Suprapubic skin (tissue), 4 donors: ENCODE measurements around the gene C18orf32. TPM values are rescaled to one million over a fixed set of nuclear protein-coding genes. Genes with fewer than 3 reads are reported as not detected.

Source experiments
- DNase-seq, 2 donors: peaks; one replicate each; pipeline ENCODE4 v3.0.0-alpha.2; 2019; ENCODE audit warnings: low spot score in 2 of 2
- H3K27ac ChIP-seq: fragments of 200-600 bp; sonication (generic); one replicate; pipeline ENCODE4 v1.5.1; 2019
- H3K27me3 ChIP-seq: fragments of 200-600 bp; sonication (generic); one replicate; pipeline ENCODE4 v1.5.1; 2019
- H3K36me3 ChIP-seq: fragments of 200-600 bp; sonication (generic); one replicate; pipeline ENCODE4 v1.5.1; 2019
- H3K4me1 ChIP-seq: fragments of 200-600 bp; sonication (generic); one replicate; pipeline ENCODE4 v1.5.1; 2019
- H3K4me3 ChIP-seq: fragments of 200-600 bp; sonication (generic); one replicate; pipeline ENCODE4 v1.5.1; 2019; ENCODE audit warnings: mild to moderate bottlenecking
- H3K9me3 ChIP-seq: fragments of 200-600 bp; sonication (generic); one replicate; pipeline ENCODE4 v1.5.1; 2019
- CTCF ChIP-seq, 2 donors: fragments of 200-600 bp in 1 of 2; fragments of 450-650 bp in 1 of 2; sonication (generic) in 1 of 2; IDR thresholded peaks; one replicate each; pipeline ENCODE4 v1.5.1; 2016 to 2019; ENCODE audit warnings: antibody characterized with exemption in 2 of 2, mild to moderate bottlenecking in 1 of 2, moderate library complexity in 1 of 2
- EP300 ChIP-seq: sonication (generic); formaldehyde crosslinking; IDR thresholded peaks from one replicate; pipeline ENCODE4 v1.6.1; 2017; ENCODE audit warnings: antibody characterized with exemption
- POLR2A ChIP-seq, 2 donors: fragments of 450-650 bp; IDR thresholded peaks; one replicate each; pipeline ENCODE4 v1.6.1; 2017; ENCODE audit warnings: antibody characterized with exemption in 2 of 2, mild to moderate bottlenecking in 2 of 2, moderate library complexity in 2 of 2
- POLR2AphosphoS5 ChIP-seq, 3 donors: sonication (generic); formaldehyde crosslinking; IDR thresholded peaks; one replicate each; pipeline ENCODE4 v1.6.1; 2017; ENCODE audit warnings: antibody characterized with exemption in 3 of 3
- WGBS: methylation state at CpG from one replicate; pipeline ENCODE4 v1.1.5; 2018; 5-methylcytosine and 5-hydroxymethylcytosine counted together
- total RNA-seq, 4 donors: library from RNA; depleted of rRNA; stranded (reverse); fragments of >200 nt; gene quantifications; one replicate each; pipeline ENCODE4 v1.1.0, GENCODE V29; 2016

Gene C18orf32
- total RNA-seq, 4 donors from 2014 or later = 17.4 to 36.4 (median 24.2) TPM

- Histone ChIP-seq H3K27ac (no peak overlapping the region), H3K36me3 (no peaks in the 10 kb centered on the region), H3K4me3 (no peak overlapping the region), H3K4me1 (no peaks in the 10 kb centered on the region), H3K27me3 (no peaks in the 10 kb centered on the region), H3K9me3 (peaks cover 3% of the 10 kb centered on the region)
- TF ChIP-seq EP300 (no peak), CTCF (IDR thresholded peaks at IDR 0.05) (no peak), POLR2AphosphoS5 (IDR thresholded peaks at IDR 0.05) (no peak), POLR2A (IDR thresholded peaks at IDR 0.05) (no peak)
- no peak for DNase-seq
- WGBS = 51% methylated on average over 5 of the region's 5 CpGs
Measured at GRCh38 chr18:49446481-49446880, 40.6 kb downstream of the C18orf32 start.

GRCh38 chr18:49444581-49444980, 42.5 kb downstream of the C18orf32 start:
- DNase-seq = no peak
- H3K4me3 ChIP-seq = no peak overlapping the region
- no peaks in the 10 kb centered on the region for H3K4me1 ChIP-seq
- H3K27ac ChIP-seq = no peak overlapping the region
- peaks cover 1% of the 10 kb centered on the region for H3K9me3 ChIP-seq
- 52% methylated on average over 3 of the region's 3 CpGs for WGBS
- H3K36me3 ChIP-seq = no peaks in the 10 kb centered on the region
- TF ChIP-seq POLR2A (IDR thresholded peaks at IDR 0.05) (no peak), POLR2AphosphoS5 (IDR thresholded peaks at IDR 0.05) (no peak), CTCF (IDR thresholded peaks at IDR 0.05) (no peak), EP300 (no peak)
- no peaks in the 10 kb centered on the region for H3K27me3 ChIP-seq

GRCh38 chr18:49443837-49444236, 43.2 kb downstream of the C18orf32 start:
- no peak for DNase-seq
- Histone ChIP-seq H3K9me3 (no peaks in the 10 kb centered on the region), H3K4me3 (no peak overlapping the region), H3K36me3 (no peaks in the 10 kb centered on the region), H3K27me3 (no peaks in the 10 kb centered on the region), H3K4me1 (no peaks in the 10 kb centered on the region), H3K27ac (no peak overlapping the region)
- 90% methylated on average over 2 of the region's 2 CpGs for WGBS
- no peak for TF ChIP-seq EP300
- TF ChIP-seq POLR2A (IDR thresholded peaks at IDR 0.05) = no peak
- TF ChIP-seq CTCF (IDR thresholded peaks at IDR 0.05) = no peak
- TF ChIP-seq POLR2AphosphoS5 (IDR thresholded peaks at IDR 0.05) = no peak

- no peaks in the 10 kb centered on the region for H3K9me3 ChIP-seq
- H3K27ac ChIP-seq = no peak overlapping the region
- H3K36me3 ChIP-seq = no peaks in the 10 kb centered on the region
- H3K4me3 ChIP-seq = no peak overlapping the region
- no peak for DNase-seq
- H3K4me1 ChIP-seq = peaks cover 4% of the 10 kb centered on the region
- TF ChIP-seq POLR2A (IDR thresholded peaks at IDR 0.05) = no peak
- WGBS = 92% methylated on average over 7 of the region's 7 CpGs
- H3K27me3 ChIP-seq = no peaks in the 10 kb centered on the region
Measured at GRCh38 chr18:49441338-49441938, 45.6 kb downstream of the C18orf32 start.

- TF ChIP-seq EP300 (no peak), POLR2AphosphoS5 (IDR thresholded peaks at IDR 0.05) (no peak), POLR2A (IDR thresholded peaks at IDR 0.05) (no peak), CTCF (IDR thresholded peaks at IDR 0.05) (no peak)
- Histone ChIP-seq H3K27ac (no peak overlapping the region), H3K9me3 (no peaks in the 10 kb centered on the region), H3K27me3 (no peaks in the 10 kb centered on the region), H3K4me1 (peaks cover 4% of the 10 kb centered on the region), H3K4me3 (no peak overlapping the region), H3K36me3 (no peaks in the 10 kb centered on the region)
- WGBS = 90% methylated on average over 1 of the region's 1 CpG
- no peak for DNase-seq
Measured at GRCh38 chr18:49435170-49435569, 51.9 kb downstream of the C18orf32 start.

GRCh38 chr18:49432602-49433001, 54.4 kb downstream of the C18orf32 start:
- Histone ChIP-seq H3K4me1 (no peaks in the 10 kb centered on the region), H3K9me3 (no peaks in the 10 kb centered on the region), H3K27ac (no peak overlapping the region), H3K4me3 (no peak overlapping the region), H3K27me3 (no peaks in the 10 kb centered on the region), H3K36me3 (peaks cover 16% of the 10 kb centered on the region)
- 95% methylated on average over 2 of the region's 2 CpGs for whole genome bisulfite sequencing
- DNase-seq = no peak
- TF ChIP-seq CTCF (IDR thresholded peaks at IDR 0.05) = no peak
- no peak for TF ChIP-seq EP300
